Measurements from ENCODE around the gene SNRPD3.

DNA sequence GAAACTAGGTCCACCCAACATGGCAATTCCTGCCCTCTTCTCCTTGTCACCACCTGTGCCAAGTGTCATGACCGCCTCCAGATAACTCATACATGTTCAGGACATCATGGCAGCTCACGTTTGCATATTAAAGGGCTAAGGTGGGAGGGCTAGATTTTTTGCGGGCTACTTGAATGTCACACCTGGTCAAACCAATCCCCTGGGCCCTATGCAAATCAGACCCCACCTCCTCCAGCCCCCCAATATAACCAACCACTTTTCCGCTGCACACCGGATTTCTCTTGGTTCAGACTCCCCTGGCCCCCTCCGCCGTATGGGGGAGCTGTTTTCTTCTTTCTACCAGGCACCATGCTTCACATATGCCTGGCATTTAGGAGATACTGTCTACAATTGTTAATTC lies 48.1 kb upstream of the SNRPD3 start:
- TF ChIP-seq, protein P1, sequence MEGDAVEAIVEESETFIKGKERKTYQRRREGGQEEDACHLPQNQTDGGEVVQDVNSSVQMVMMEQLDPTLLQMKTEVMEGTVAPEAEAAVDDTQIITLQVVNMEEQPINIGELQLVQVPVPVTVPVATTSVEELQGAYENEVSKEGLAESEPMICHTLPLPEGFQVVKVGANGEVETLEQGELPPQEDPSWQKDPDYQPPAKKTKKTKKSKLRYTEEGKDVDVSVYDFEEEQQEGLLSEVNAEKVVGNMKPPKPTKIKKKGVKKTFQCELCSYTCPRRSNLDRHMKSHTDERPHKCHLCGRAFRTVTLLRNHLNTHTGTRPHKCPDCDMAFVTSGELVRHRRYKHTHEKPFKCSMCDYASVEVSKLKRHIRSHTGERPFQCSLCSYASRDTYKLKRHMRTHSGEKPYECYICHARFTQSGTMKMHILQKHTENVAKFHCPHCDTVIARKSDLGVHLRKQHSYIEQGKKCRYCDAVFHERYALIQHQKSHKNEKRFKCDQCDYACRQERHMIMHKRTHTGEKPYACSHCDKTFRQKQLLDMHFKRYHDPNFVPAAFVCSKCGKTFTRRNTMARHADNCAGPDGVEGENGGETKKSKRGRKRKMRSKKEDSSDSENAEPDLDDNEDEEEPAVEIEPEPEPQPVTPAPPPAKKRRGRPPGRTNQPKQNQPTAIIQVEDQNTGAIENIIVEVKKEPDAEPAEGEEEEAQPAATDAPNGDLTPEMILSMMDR (IDR thresholded peaks at IDR 0.05) = peak; percentile 47
- no peak for TF ChIP-seq EZH2phosphoT487 (IDR thresholded peaks at IDR 0.05)

Measured in neural progenitor cell (in vitro differentiated cells).